ENCODE data around the gene TEC.
"Not testable (repeated sequence)": the region's sequence is repeated elsewhere in the genome, so short reads cannot be mapped to it uniquely, and the experiment has no call there.

Gene TEC

GRCh38 chr4:48195853-48196252 lies 73.8 kb downstream of the TEC start:
- no peak for DNase-seq (ENCODE audit: low read depth)

- no peak for DNase-seq (ENCODE audit: low read depth)
Observed at GRCh38 chr4:48195374-48195773, 74.3 kb downstream of the TEC start.

GRCh38 chr4:48194971-48195370 lies 74.7 kb downstream of the TEC start:
- DNase-seq (ENCODE audit: low read depth) = no peak

- DNase-seq (ENCODE audit: low read depth) = no peak
Observed at GRCh38 chr4:48193921-48194468, 75.6 kb downstream of the TEC start.

- no peak for DNase-seq (ENCODE audit: low read depth)
Observed at GRCh38 chr4:48193096-48193836, 76.4 kb downstream of the TEC start.

- DNase-seq (ENCODE audit: low read depth) = no peak
Observed at GRCh38 chr4:48191758-48192157, 77.9 kb downstream of the TEC start.

- no peak for DNase-seq (ENCODE audit: low read depth)
Observed at GRCh38 chr4:48190839-48191238, 78.8 kb downstream of the TEC start.

GRCh38 chr4:48189731-48190130 lies 79.9 kb downstream of the TEC start:
- no peak for DNase-seq (ENCODE audit: low read depth)

GRCh38 chr4:48188390-48188789 lies 81.2 kb downstream of the TEC start:
- no peak for DNase-seq (ENCODE audit: low read depth)

GRCh38 chr4:48187813-48188212 lies 81.8 kb downstream of the TEC start:
- no peak for DNase-seq (ENCODE audit: low read depth)

- DNase-seq (ENCODE audit: low read depth) = not testable (repeated sequence)
Observed at GRCh38 chr4:48187066-48187465, 82.6 kb downstream of the TEC start.

GRCh38 chr4:48186394-48186793 lies 83.2 kb downstream of the TEC start:
- DNase-seq (ENCODE audit: low read depth) = not testable (repeated sequence)

GRCh38 chr4:48184882-48185281 lies 84.8 kb downstream of the TEC start:
- peak; percentile 10 for DNase-seq (ENCODE audit: low read depth)

GRCh38 chr4:48180234-48180633 lies 89.4 kb downstream of the TEC start:
- no peak for DNase-seq (ENCODE audit: low read depth)

- DNase-seq (ENCODE audit: low read depth) = no peak
Observed at GRCh38 chr4:48178931-48179330, 90.7 kb downstream of the TEC start.

- no peak for DNase-seq (ENCODE audit: low read depth)
Observed at GRCh38 chr4:48175806-48176205, 93.8 kb downstream of the TEC start.

GRCh38 chr4:48175328-48175727 lies 94.3 kb downstream of the TEC start:
- no peak for DNase-seq (ENCODE audit: low read depth)

GRCh38 chr4:48173056-48173991 lies 96.3 kb downstream of the TEC start:
- peak; percentile 54 for DNase-seq (ENCODE audit: low read depth)

GRCh38 chr4:48172651-48173050 lies 97.0 kb downstream of the TEC start:
- DNase-seq (ENCODE audit: low read depth) = no peak

GRCh38 chr4:48169636-48170035 lies 100.0 kb downstream of the TEC start:
- no peak for DNase-seq (ENCODE audit: low read depth)

GRCh38 chr4:48167538-48168263 lies 101.9 kb downstream of the TEC start:
- no peak for DNase-seq (ENCODE audit: low read depth)

- DNase-seq (ENCODE audit: low read depth) = not testable (repeated sequence)
Observed at GRCh38 chr4:48164561-48164960, 105.1 kb downstream of the TEC start.

Measured in stromal cell of bone marrow (primary cell).